ENCODE results near the gene LNX1. TPM values are rescaled to one million over a fixed set of nuclear protein-coding genes. Genes with fewer than 3 reads are reported as not detected.
A peak's percentile ranks its signal among the peaks of the same experiment; 100 is the strongest.

The LNX1 gene
- total and polyA plus RNA-seq, 2 experiments from 2014 or later: 6.7 to 9.4 TPM

GRCh38 chr4:53617101-53617680, 25.9 kb upstream of the LNX1 start:
- in situ Hi-C loops (cut with MboI): loop anchor here (25.0 kb wide), 1 partner anchor 95 kb away; no protein-coding TSS in a partner anchor
- H3K36me3 ChIP-seq (ENCODE audit: low read depth): no peaks in the 10 kb centered on the region
- TF ChIP-seq EZH2phosphoT487 (IDR thresholded peaks at IDR 0.05; ENCODE audit: insufficient read depth, low read depth): no peak
- TF ChIP-seq EZH2 (IDR thresholded peaks at IDR 0.05; ENCODE audit: insufficient read depth, poor library complexity, severe bottlenecking): no peak
- no peaks in the 10 kb centered on the region for H3K27me3 ChIP-seq (replicated peaks; ENCODE audit: insufficient read depth)
- H3K4me2 ChIP-seq (ENCODE audit: unreplicated experiment): no peak overlapping the region
- H3K27ac ChIP-seq: no peak overlapping the region
- no peak overlapping the region for H3K4me3 ChIP-seq
- H3K4me1 ChIP-seq (ENCODE audit: insufficient read depth): peaks cover 2% of the 10 kb centered on the region
- no peaks in the 10 kb centered on the region for H4K20me1 ChIP-seq (ENCODE audit: insufficient read depth)
- peaks cover 6% of the 10 kb centered on the region for H3F3A ChIP-seq (ENCODE audit: insufficient read depth)
- DNase-seq: no peak
- H3K9me3 ChIP-seq (ENCODE audit: low read depth): no peaks in the 10 kb centered on the region
- no peak overlapping the region for H3K9ac ChIP-seq
- no peak overlapping the region for H2AFZ ChIP-seq
- no peaks in the 10 kb centered on the region for H3K79me2 ChIP-seq (ENCODE audit: insufficient read depth)
- H3K9me2 ChIP-seq (ENCODE audit: insufficient read depth): no peaks in the 10 kb centered on the region

GRCh38 chr4:53616219-53616618, 24.9 kb upstream of the LNX1 start:
- H4K20me1 ChIP-seq (ENCODE audit: insufficient read depth): no peaks in the 10 kb centered on the region
- H2AFZ ChIP-seq: no peak overlapping the region
- H3K4me1 ChIP-seq (ENCODE audit: insufficient read depth): no peaks in the 10 kb centered on the region
- no peak overlapping the region for H3K4me2 ChIP-seq (ENCODE audit: unreplicated experiment)
- no peaks in the 10 kb centered on the region for H3K36me3 ChIP-seq (ENCODE audit: low read depth)
- H3K79me2 ChIP-seq (ENCODE audit: insufficient read depth): no peaks in the 10 kb centered on the region
- H3K27me3 ChIP-seq (replicated peaks; ENCODE audit: insufficient read depth): no peaks in the 10 kb centered on the region
- H3K9ac ChIP-seq: no peak overlapping the region
- DNase-seq: no peak
- no peak overlapping the region for H3K4me3 ChIP-seq
- no peaks in the 10 kb centered on the region for H3F3A ChIP-seq (ENCODE audit: insufficient read depth)
- H3K27ac ChIP-seq: no peak overlapping the region
- H3K9me2 ChIP-seq (ENCODE audit: insufficient read depth): no peaks in the 10 kb centered on the region
- 93 to 100% methylated on average over 2 of the region's 2 CpGs for WGBS, 2 experiments (ENCODE audit: low coverage in 1 of 2, low lambda C conversion rate in 2 of 2, missing lambda C conversion rate in 2 of 2)
- no peaks in the 10 kb centered on the region for H3K9me3 ChIP-seq (ENCODE audit: low read depth)
- in situ Hi-C loops (cut with MboI): loop anchor here (25.0 kb wide), 1 partner anchor 96 kb away; no protein-coding TSS in a partner anchor
- TF ChIP-seq EZH2phosphoT487 (IDR thresholded peaks at IDR 0.05; ENCODE audit: insufficient read depth, low read depth): no peak
- no peak for TF ChIP-seq EZH2 (IDR thresholded peaks at IDR 0.05; ENCODE audit: insufficient read depth, poor library complexity, severe bottlenecking)

GRCh38 chr4:53614591-53614990, 23.3 kb upstream of the LNX1 start:
- 97 to 98% methylated on average over 3 of the region's 3 CpGs for WGBS, 2 experiments (ENCODE audit: low coverage in 1 of 2, low lambda C conversion rate in 2 of 2, missing lambda C conversion rate in 2 of 2)
- Histone ChIP-seq H3K27ac (no peak overlapping the region), H2AFZ (no peak overlapping the region), H3K79me2 (ENCODE audit: insufficient read depth) (no peaks in the 10 kb centered on the region), H3K36me3 (ENCODE audit: low read depth) (no peaks in the 10 kb centered on the region), H3K27me3 (replicated peaks; ENCODE audit: insufficient read depth) (no peaks in the 10 kb centered on the region), H3K9me2 (ENCODE audit: insufficient read depth) (no peaks in the 10 kb centered on the region), H3F3A (ENCODE audit: insufficient read depth) (no peaks in the 10 kb centered on the region), H4K20me1 (ENCODE audit: insufficient read depth) (no peaks in the 10 kb centered on the region), H3K9ac (no peak overlapping the region), H3K4me1 (ENCODE audit: insufficient read depth) (no peaks in the 10 kb centered on the region), H3K9me3 (ENCODE audit: low read depth) (no peaks in the 10 kb centered on the region), H3K4me2 (ENCODE audit: unreplicated experiment) (no peak overlapping the region), H3K4me3 (no peak overlapping the region)
- in situ Hi-C loops (cut with MboI): loop anchor here (25.0 kb wide), 1 partner anchor 98 kb away; no protein-coding TSS in a partner anchor
- no peak for TF ChIP-seq EZH2phosphoT487 (IDR thresholded peaks at IDR 0.05; ENCODE audit: insufficient read depth, low read depth)
- TF ChIP-seq EZH2 (IDR thresholded peaks at IDR 0.05; ENCODE audit: insufficient read depth, poor library complexity, severe bottlenecking): no peak
- DNase-seq: peak; percentile 7

- Histone ChIP-seq H3K9me2 (ENCODE audit: insufficient read depth) (no peaks in the 10 kb centered on the region), H3K27ac (no peak overlapping the region), H4K20me1 (ENCODE audit: insufficient read depth) (no peaks in the 10 kb centered on the region), H3K4me3 (no peak overlapping the region), H3K9me3 (ENCODE audit: low read depth) (no peaks in the 10 kb centered on the region), H3K4me2 (ENCODE audit: unreplicated experiment) (no peak overlapping the region), H2AFZ (no peak overlapping the region), H3K4me1 (ENCODE audit: insufficient read depth) (no peaks in the 10 kb centered on the region), H3K79me2 (ENCODE audit: insufficient read depth) (no peaks in the 10 kb centered on the region), H3K9ac (no peak overlapping the region), H3K27me3 (replicated peaks; ENCODE audit: insufficient read depth) (no peaks in the 10 kb centered on the region), H3K36me3 (ENCODE audit: low read depth) (no peaks in the 10 kb centered on the region), H3F3A (ENCODE audit: insufficient read depth) (no peaks in the 10 kb centered on the region)
- in situ Hi-C loops (cut with MboI): loop anchor here (25.0 kb wide), 1 partner anchor 99 kb away; no protein-coding TSS in a partner anchor
- 96 to 100% methylated on average over 3 of the region's 3 CpGs for WGBS, 2 experiments (ENCODE audit: low coverage in 1 of 2, low lambda C conversion rate in 2 of 2, missing lambda C conversion rate in 2 of 2)
- no peak for DNase-seq
- TF ChIP-seq EZH2phosphoT487 (IDR thresholded peaks at IDR 0.05; ENCODE audit: insufficient read depth, low read depth) (no peak), EZH2 (IDR thresholded peaks at IDR 0.05; ENCODE audit: insufficient read depth, poor library complexity, severe bottlenecking) (no peak)
Measured at GRCh38 chr4:53613428-53613827, 22.1 kb upstream of the LNX1 start.
